Mesenchymal stem cell (in vitro differentiated cells and primary cell): ENCODE data around the gene RETN. TPM values are rescaled to one million over a fixed set of nuclear protein-coding genes. Genes with fewer than 3 reads are reported as not detected.

ENCODE experiments used
- DNase-seq: peaks from one replicate; pipeline ENCODE4 v3.0.0-alpha.2; 2013
- H2AFZ ChIP-seq: one replicate; pipeline ENCODE4 v1.6.1; 2013; ENCODE audit warnings: low read depth, mild to moderate bottlenecking, control low read depth, inconsistent platforms, low read length, moderate library complexity
- H2AK5ac ChIP-seq: 2 replicates; pipeline ENCODE4 v1.6.1; 2013; ENCODE audit warnings: low read length, moderate library complexity, mild to moderate bottlenecking, inconsistent platforms; ENCODE audit not compliant: severe bottlenecking
- H2BK120ac ChIP-seq: one replicate; pipeline ENCODE4 v1.6.1; 2013; ENCODE audit warnings: low read depth, mild to moderate bottlenecking, inconsistent platforms, low read length, moderate library complexity
- H2BK12ac ChIP-seq, 2 experiments: one replicate each; pipeline ENCODE4 v1.6.1; 2013; ENCODE audit warnings: inconsistent platforms in 2 of 2, low read length in 2 of 2, mild to moderate bottlenecking in 2 of 2, moderate library complexity in 2 of 2, control low read depth in 1 of 2
- H2BK15ac ChIP-seq: one replicate; pipeline ENCODE4 v1.6.1; 2013; ENCODE audit warnings: mild to moderate bottlenecking, low read depth, inconsistent platforms; ENCODE audit not compliant: poor library complexity, severe bottlenecking
- H2BK5ac ChIP-seq: 2 replicates; pipeline ENCODE4 v1.6.1; 2013; ENCODE audit warnings: low read depth, mild to moderate bottlenecking, low read length, control low read depth, inconsistent platforms; ENCODE audit not compliant: poor library complexity, severe bottlenecking
- H3K14ac ChIP-seq, 2 experiments: one replicate each; pipeline ENCODE4 v1.6.1; 2013; ENCODE audit warnings: inconsistent platforms in 2 of 2, low read length in 2 of 2, control low read depth in 1 of 2, mild to moderate bottlenecking in 1 of 2, moderate library complexity in 1 of 2
- H3K18ac ChIP-seq, 2 experiments: one replicate each; pipeline ENCODE4 v1.6.1; 2013; ENCODE audit warnings: inconsistent platforms in 2 of 2, low read length in 2 of 2, control low read depth in 1 of 2, low read depth in 1 of 2, mild to moderate bottlenecking in 1 of 2
- H3K23ac ChIP-seq, 2 experiments: one replicate each; pipeline ENCODE4 v1.6.1; 2013; ENCODE audit warnings: inconsistent platforms in 2 of 2, low read length in 2 of 2, mild to moderate bottlenecking in 2 of 2, moderate library complexity in 2 of 2, control low read depth in 1 of 2
- H3K27ac ChIP-seq: 2 replicates; pipeline ENCODE4 v1.5.1; 2013; ENCODE audit warnings: mild to moderate bottlenecking, moderate library complexity, low read length, control low read depth, inconsistent platforms; ENCODE audit not compliant: poor library complexity, severe bottlenecking
- H3K27me3 ChIP-seq, 2 experiments: 2 replicates each; pipeline versions ENCODE4 v1.6.1 to v1.7.0; 2013; ENCODE audit warnings: low read length in 2 of 2, mild to moderate bottlenecking in 2 of 2, moderate library complexity in 2 of 2, control low read depth in 1 of 2, inconsistent platforms in 1 of 2; ENCODE audit not compliant: control insufficient read depth in 1 of 2, insufficient read depth in 1 of 2
- H3K36me3 ChIP-seq, 2 experiments: 2 replicates each; pipeline versions ENCODE4 v1.6.1 to v1.7.0; 2013; ENCODE audit warnings: low read length in 2 of 2, control low read depth in 1 of 2, inconsistent platforms in 1 of 2, low read depth in 1 of 2, mild to moderate bottlenecking in 1 of 2; ENCODE audit not compliant: insufficient read depth in 2 of 2, control insufficient read depth in 1 of 2
- H3K4ac ChIP-seq, 2 experiments: one replicate each; pipeline ENCODE4 v1.6.1; 2013; ENCODE audit warnings: inconsistent platforms in 2 of 2, low read length in 2 of 2, mild to moderate bottlenecking in 2 of 2, moderate library complexity in 2 of 2, control low read depth in 1 of 2, low read depth in 1 of 2
- H3K4me1 ChIP-seq: 2 replicates; pipeline ENCODE4 v1.6.1; 2013; ENCODE audit warnings: low read depth, low read length, control low read depth; ENCODE audit not compliant: control insufficient read depth, insufficient read depth
- H3K4me2 ChIP-seq: 2 replicates; pipeline ENCODE4 v1.6.1; 2013; ENCODE audit warnings: low read length, mild to moderate bottlenecking, inconsistent platforms; ENCODE audit not compliant: poor library complexity, severe bottlenecking
- H3K4me3 ChIP-seq, 2 experiments: 2 replicates each; pipeline versions ENCODE4 v1.5.1 to v1.7.0; 2013; ENCODE audit warnings: low read length in 2 of 2, mild to moderate bottlenecking in 2 of 2, control low read depth in 1 of 2, low read depth in 1 of 2; ENCODE audit not compliant: insufficient read depth in 1 of 2
- H3K79me1 ChIP-seq: replicated peaks from 2 replicates; pipeline ENCODE4 v1.6.1; 2013; ENCODE audit warnings: mild to moderate bottlenecking, control low read depth, low read length, inconsistent platforms; ENCODE audit not compliant: poor library complexity, severe bottlenecking
- H3K9ac ChIP-seq: 2 replicates; pipeline ENCODE4 v1.7.0; 2013; ENCODE audit warnings: mild to moderate bottlenecking, low read length, moderate library complexity
- H3K9me3 ChIP-seq: 2 replicates; pipeline ENCODE4 v1.7.0; 2013; ENCODE audit warnings: mild to moderate bottlenecking, low read length; ENCODE audit not compliant: control insufficient read depth
- H4K8ac ChIP-seq: one replicate; pipeline ENCODE4 v1.6.1; 2013; ENCODE audit warnings: inconsistent platforms, mild to moderate bottlenecking, low read length, moderate library complexity
- H4K91ac ChIP-seq: one replicate; pipeline ENCODE4 v1.6.1; 2013; ENCODE audit warnings: mild to moderate bottlenecking, low read length, inconsistent platforms
- WGBS: methylation state at CpG from one replicate; pipeline ENCODE4 v1.1.7; 2013; ENCODE audit warnings: mixed read lengths; 5-methylcytosine and 5-hydroxymethylcytosine counted together
- polyA plus RNA-seq, 2 experiments: library from polyadenylated mRNA; stranded (reverse); fragments of 200-250 nt; gene quantifications; one replicate each; pipeline ENCODE4 v1.2.3, GENCODE V29; 2013

The RETN gene, protein sequence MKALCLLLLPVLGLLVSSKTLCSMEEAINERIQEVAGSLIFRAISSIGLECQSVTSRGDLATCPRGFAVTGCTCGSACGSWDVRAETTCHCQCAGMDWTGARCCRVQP
- not detected for polyA plus RNA-seq (2013, experiment 1 of 2)
- not detected for polyA plus RNA-seq (2013, experiment 2 of 2)

GRCh38 chr19:7668842-7669241 lies at the start of gene RETN:
Gene RETN, plus strand, starts transcription at chr19:7669049. Its CDS starts 278 bp downstream, at chr19:7669327.
- Histone ChIP-seq H3K79me1 (no peaks in the 10 kb centered on the region), H3K4ac (no peak within 1 kb of the TSS), H3K27ac (no peak within 1 kb of the TSS), H3K4me1 (peaks cover 2% of the 10 kb centered on the region), H3K4me2 (no peak within 1 kb of the TSS), H2BK120ac (no peak within 1 kb of the TSS), H4K91ac (no peak within 1 kb of the TSS), H2AK5ac (no peak within 1 kb of the TSS), H3K14ac (no peak within 1 kb of the TSS), H3K27me3 (peaks cover 40 to 47% of the 10 kb centered on the region in 2 experiments), H3K23ac (no peak within 1 kb of the TSS), H3K18ac (no peak within 1 kb of the TSS), H4K8ac (no peak within 1 kb of the TSS), H3K36me3 (no peaks in the 10 kb centered on the region), H3K9ac (no peak within 1 kb of the TSS), H2BK5ac (no peak within 1 kb of the TSS), H3K4me3 (no peak within 1 kb of the TSS), H3K9me3 (peaks cover 5% of the 10 kb centered on the region), H2BK15ac (no peak within 1 kb of the TSS), H2BK12ac (no peak within 1 kb of the TSS), H2AFZ (no peak within 1 kb of the TSS)
- no peak for DNase-seq
- 84% methylated on average over 9 of the region's 9 CpGs for WGBS

- H3K18ac ChIP-seq = no peak overlapping the region
- H3K27ac ChIP-seq = no peak overlapping the region
- no peak overlapping the region for H3K14ac ChIP-seq
- H3K9me3 ChIP-seq = no peaks in the 10 kb centered on the region
- no peak overlapping the region for H4K8ac ChIP-seq
- peaks cover 19% of the 10 kb centered on the region for H3K79me1 ChIP-seq
- peaks cover 39 to 85% of the 10 kb centered on the region in 2 experiments for H3K36me3 ChIP-seq
- 97% methylated on average over 48 of the region's 48 CpGs for WGBS
- H3K4ac ChIP-seq = no peak overlapping the region
- H3K4me1 ChIP-seq = no peaks in the 10 kb centered on the region
- H2BK120ac ChIP-seq = no peak overlapping the region
- DNase-seq = no peak
- no peak overlapping the region for H2AK5ac ChIP-seq
- no peak overlapping the region for H3K4me2 ChIP-seq
- H2BK5ac ChIP-seq = no peak overlapping the region
- H4K91ac ChIP-seq = no peak overlapping the region
- H2AFZ ChIP-seq = no peak overlapping the region
- no peak overlapping the region for H2BK12ac ChIP-seq
- no peak overlapping the region for H2BK15ac ChIP-seq
- H3K9ac ChIP-seq = no peak overlapping the region
- H3K27me3 ChIP-seq = no peaks in the 10 kb centered on the region
- H3K4me3 ChIP-seq = no peak overlapping the region
- no peak overlapping the region for H3K23ac ChIP-seq
Measured at GRCh38 chr19:7619671-7620441, 49.0 kb upstream of the RETN start.

DNA sequence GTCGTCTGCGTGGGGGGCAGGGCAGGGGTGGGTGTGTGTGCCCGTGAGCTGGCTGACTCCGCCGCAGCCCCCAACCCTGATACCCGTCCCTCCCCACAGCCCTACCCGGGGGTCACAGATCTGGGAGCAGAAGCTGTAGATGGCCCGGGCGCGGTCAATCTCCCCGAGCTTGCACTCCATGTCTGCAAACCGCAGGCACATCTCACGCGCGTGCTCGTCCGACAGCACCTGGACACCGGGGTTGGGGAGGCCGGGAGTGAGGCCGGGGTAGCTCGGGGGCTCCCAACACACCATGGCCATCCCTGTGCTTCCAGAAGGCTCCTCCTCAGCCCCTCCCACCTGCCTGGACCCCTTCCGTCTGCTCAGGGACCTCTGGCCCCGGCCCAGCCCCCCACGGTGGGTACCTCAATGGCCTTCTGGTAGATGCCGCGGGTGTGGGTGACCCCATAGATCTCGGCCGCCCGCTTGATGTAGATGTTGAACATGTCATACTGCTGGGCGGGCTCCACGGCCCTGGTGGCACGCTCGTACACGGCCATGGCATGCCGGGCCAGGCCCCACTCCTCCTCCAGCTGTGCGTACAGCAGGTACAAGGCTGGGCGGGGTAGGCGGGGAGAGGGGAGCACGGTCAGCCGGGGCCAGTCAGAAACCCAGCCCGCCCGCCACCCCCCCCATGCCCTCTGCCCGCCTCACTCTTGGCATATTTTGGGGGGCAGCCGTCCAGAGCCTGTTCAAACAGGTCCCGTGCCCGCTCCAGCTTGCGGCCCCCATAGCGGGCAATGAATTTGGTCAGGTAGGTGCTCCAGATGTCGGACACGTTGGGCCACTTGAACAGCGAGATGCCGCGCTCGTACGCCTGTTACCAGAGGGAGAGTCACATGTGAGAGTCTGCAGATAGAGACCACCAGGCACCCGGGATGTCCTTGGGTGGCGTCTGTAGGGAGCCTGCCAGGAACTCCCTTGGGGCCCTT lies 48.1 kb upstream of the RETN start:
- Histone ChIP-seq H3K4ac (no peak overlapping the region), H3K4me2 (no peak overlapping the region), H3K18ac (no peak overlapping the region), H3K9ac (no peak overlapping the region), H2BK5ac (no peak overlapping the region), H4K8ac (no peak overlapping the region), H3K14ac (no peak overlapping the region), H3K79me1 (peaks cover 25% of the 10 kb centered on the region), H2BK15ac (no peak overlapping the region), H2AFZ (no peak overlapping the region), H2BK120ac (no peak overlapping the region), H3K23ac (no peak overlapping the region), H4K91ac (no peak overlapping the region), H3K9me3 (no peaks in the 10 kb centered on the region), H3K4me3 (no peak overlapping the region), H3K4me1 (no peaks in the 10 kb centered on the region), H3K27ac (no peak overlapping the region), H2BK12ac (no peak overlapping the region), H3K36me3 (peaks cover 39 to 93% of the 10 kb centered on the region in 2 experiments), H3K27me3 (no peaks in the 10 kb centered on the region), H2AK5ac (no peak overlapping the region)
- DNase-seq = no peak
- 98% methylated on average over 57 of the region's 57 CpGs for WGBS
